Panc1 (cell line): Measurements from ENCODE around the gene JHY. TPM values are rescaled to one million over a fixed set of nuclear protein-coding genes. Genes with fewer than 3 reads are reported as not detected.

ENCODE experiments used
- ATAC-seq: fragments of 200-7000 bp; cut with Tn5 transposase; 2 replicates; pipeline ENCODE4 v1.9.1; 2020; ENCODE audit warnings: mild to moderate bottlenecking, moderate library complexity
- BruUV-seq: library from RNA; stranded (reverse); fragments of 400-500 nt; replicated peaks from 2 replicates; lab custom pipeline; 2021; lab: Mats Ljungman, UMichigan
- CTCF ChIA-PET: fragments of 300-600 bp; sonication (Branson Sonifier 250); formaldehyde crosslinking; loops from one replicate; lab custom pipeline; 2022; ENCODE audit warnings: antibody characterized with exemption; lab: Charles Lee
- POLR2A ChIA-PET: fragments of 300-600 bp; sonication (Branson Sonifier 250); formaldehyde crosslinking; loops from one replicate; lab custom pipeline; 2022; ENCODE audit warnings: antibody characterized with exemption; lab: Charles Lee
- DNase-seq: peaks from one replicate; pipeline ENCODE4 v3.0.0-alpha.2; 2010; ENCODE audit warnings: low read depth, low spot score
- H3K27ac ChIP-seq: 2 replicates; pipeline ENCODE4 v1.5.1; 2011; ENCODE audit warnings: mild to moderate bottlenecking, low read length, inconsistent platforms
- H3K27me3 ChIP-seq: fragments of 200-500 bp; sonication (Bioruptor generic); 2 replicates; pipeline ENCODE4 v1.6.0; 2014; ENCODE audit warnings: low read length, inconsistent platforms; ENCODE audit not compliant: control insufficient read depth, insufficient read depth
- H3K36me3 ChIP-seq: fragments of 200-500 bp; sonication (Bioruptor generic); 2 replicates; pipeline ENCODE4 v1.5.1; 2014; ENCODE audit warnings: inconsistent platforms, mild to moderate bottlenecking, low read length, moderate library complexity; ENCODE audit not compliant: control insufficient read depth, insufficient read depth
- H3K4me1 ChIP-seq: 2 replicates; pipeline ENCODE4 v1.5.1; 2011; ENCODE audit warnings: inconsistent platforms, mild to moderate bottlenecking, low read length, moderate library complexity; ENCODE audit not compliant: control insufficient read depth, insufficient read depth
- H3K4me3 ChIP-seq, 2 experiments: 2 replicates each; pipeline ENCODE4 v1.5.1; 2011 to 2012; ENCODE audit warnings: low read depth in 2 of 2, low read length in 2 of 2, mild to moderate bottlenecking in 2 of 2, inconsistent platforms in 1 of 2, moderate library complexity in 1 of 2
- H3K9me3 ChIP-seq: fragments of 200-500 bp; sonication (Bioruptor generic); 2 replicates; pipeline ENCODE4 v1.5.1; 2014; ENCODE audit warnings: low read depth, mild to moderate bottlenecking, inconsistent platforms, low read length, moderate library complexity; ENCODE audit not compliant: control insufficient read depth, insufficient read depth
- CTCF ChIP-seq: fragments of 450-650 bp; IDR thresholded peaks from 2 replicates; pipeline ENCODE4 v1.5.1; 2017; ENCODE audit warnings: mild to moderate bottlenecking
- POLR2AphosphoS5 ChIP-seq: IDR thresholded peaks from 2 replicates; pipeline ENCODE4 v1.6.1; 2012; ENCODE audit warnings: mild to moderate bottlenecking, low read depth, low read length, moderate library complexity
- REST ChIP-seq, 2 experiments: IDR thresholded peaks; 2 replicates each; pipeline ENCODE4 v1.6.1; 2011 to 2012; ENCODE audit warnings: low read depth in 2 of 2, control low read depth in 1 of 2, low read length in 1 of 2, mild to moderate bottlenecking in 1 of 2, moderate library complexity in 1 of 2; ENCODE audit not compliant: insufficient read depth in 1 of 2
- SIN3A ChIP-seq: IDR thresholded peaks from 2 replicates; pipeline ENCODE4 v1.6.1; 2012; ENCODE audit warnings: low read depth, mild to moderate bottlenecking, low read length, moderate library complexity, borderline replicate concordance; ENCODE audit not compliant: insufficient read depth
- TCF7L2 ChIP-seq: IDR thresholded peaks from 2 replicates; pipeline ENCODE4 v1.6.1; 2011; ENCODE audit warnings: mild to moderate bottlenecking, low read depth, low read length, inconsistent platforms
- in situ Hi-C: cut with HindIII; loops from 2 replicates; pipeline ENCODE4 v1.10.0; 2016; ENCODE audit warnings: low sequenced_read_pairs, low pct_unique_long_range_greater_than_20kb
- intact Hi-C: fragments of 100-400 bp; cut with micrococcal nuclease; formaldehyde crosslinking; loops from one replicate; pipeline ENCODE4 v1.10.0; 2022; ENCODE audit not compliant: unreplicated experiment
- total RNA-seq: library from RNA; stranded (reverse); gene quantifications from one replicate; pipeline ENCODE4 v1.2.1, GENCODE V29; 2021; ENCODE audit not compliant: unreplicated experiment

The JHY gene
- total RNA-seq, 1 experiment from 2014 or later: 10.1 TPM

- ChIA-PET POLR2A (interaction anchor here (0.6 kb wide), 1 partner anchor 15 kb away, joined by 9 read pairs; no protein-coding TSS in a partner anchor), CTCF (no interaction called here)
- in situ Hi-C loops: no loop called here
- intact Hi-C loops: no loop called here
- BruUV-seq: no TSS peak
- Histone ChIP-seq H3K4me1 (no peaks in the 10 kb centered on the region), H3K9me3 (no peaks in the 10 kb centered on the region), H3K36me3 (no peaks in the 10 kb centered on the region), H3K27ac (no peak overlapping the region), H3K4me3 (no peak overlapping the region), H3K27me3 (no peaks in the 10 kb centered on the region)
- ATAC-seq (0 out of 2 replicates have a peak, but pooled peaks have one; percentile 12), DNase-seq (no peak)
- TF ChIP-seq TCF7L2 (no peak), REST (IDR thresholded peaks at IDR 0.05; ENCODE audit: insufficient read depth in 1 of 2, low read depth in 2 of 2, low read length in 1 of 2) (no peak), SIN3A (no peak), CTCF (no peak), POLR2AphosphoS5 (no peak)
Measured at GRCh38 chr11:122923302-122923701, 40.7 kb downstream of the JHY start.

- Histone ChIP-seq H3K9me3 (no peaks in the 10 kb centered on the region), H3K36me3 (no peaks in the 10 kb centered on the region), H3K4me1 (no peaks in the 10 kb centered on the region), H3K27me3 (no peaks in the 10 kb centered on the region), H3K4me3 (no peak overlapping the region), H3K27ac (no peak overlapping the region)
- POLR2A ChIA-PET: interaction anchor here (0.7 kb wide), 1 partner anchor 54 kb away, joined by 6 read pairs; no protein-coding TSS in a partner anchor
- ATAC-seq (no peak), DNase-seq (no peak)
- BruUV-seq: no TSS peak
- CTCF ChIA-PET: no interaction called here
- intact Hi-C loops (no loop called here), in situ Hi-C loops (no loop called here)
- no peak for TF ChIP-seq REST (IDR thresholded peaks at IDR 0.05; ENCODE audit: insufficient read depth in 1 of 2, low read depth in 2 of 2, low read length in 1 of 2)
- no peak for TF ChIP-seq CTCF
- TF ChIP-seq SIN3A: no peak
- no peak for TF ChIP-seq TCF7L2
- no peak for TF ChIP-seq POLR2AphosphoS5
Measured at GRCh38 chr11:122931510-122931909, 49.0 kb downstream of the JHY start.
